ENCODE results near the gene RNF113B.

The RNF113B gene

DNA sequence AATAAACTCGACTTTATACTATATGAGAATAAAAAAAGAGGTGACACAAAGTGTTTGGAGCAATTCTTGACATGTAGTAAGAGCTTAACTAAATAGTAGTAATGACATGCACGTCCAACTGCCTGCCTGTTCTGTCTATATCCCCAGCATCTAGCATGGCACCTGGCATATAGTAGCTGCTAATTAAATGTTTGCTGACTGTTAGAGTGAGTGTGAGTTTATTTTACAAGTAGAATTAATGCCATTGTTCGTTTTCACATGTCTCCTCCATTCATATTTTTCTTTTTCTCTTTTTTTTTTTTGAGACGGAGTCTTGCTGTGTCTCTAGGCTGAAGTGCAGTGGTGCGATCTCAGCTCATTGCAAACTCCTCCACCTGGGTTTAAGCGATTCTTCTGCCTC, 38.4 kb upstream of the RNF113B start:
- TF ChIP-seq SUZ12 (IDR thresholded peaks at IDR 0.05; ENCODE audit: extremely low read depth, insufficient read depth, insufficient read length) (no peak), ZNF274 (IDR thresholded peaks at IDR 0.05; ENCODE audit: low read depth, low read length) (no peak), YY1 (IDR thresholded peaks at IDR 0.05; ENCODE audit: insufficient read depth, insufficient read length) (no peak)
- no peaks in the 10 kb centered on the region for H3K27me3 ChIP-seq (ENCODE audit: insufficient read depth, insufficient read length)
- no peaks in the 10 kb centered on the region for H3K4me1 ChIP-seq (ENCODE audit: insufficient read depth, insufficient read length)
- peaks cover 22% of the 10 kb centered on the region for H3K36me3 ChIP-seq (ENCODE audit: insufficient read depth, insufficient read length, low read length)
- H3K4me3 ChIP-seq (ENCODE audit: insufficient read length, low read depth) = no peak overlapping the region
- DNase-seq (ENCODE audit: low read depth, low spot score) = no peak
- peaks cover 6% of the 10 kb centered on the region; the same call in 1 of the 2 replicates for H3K9me3 ChIP-seq (ENCODE audit: insufficient read depth, low read length)
- no peak overlapping the region for H3K9ac ChIP-seq (ENCODE audit: insufficient read length, low read depth)

DNA sequence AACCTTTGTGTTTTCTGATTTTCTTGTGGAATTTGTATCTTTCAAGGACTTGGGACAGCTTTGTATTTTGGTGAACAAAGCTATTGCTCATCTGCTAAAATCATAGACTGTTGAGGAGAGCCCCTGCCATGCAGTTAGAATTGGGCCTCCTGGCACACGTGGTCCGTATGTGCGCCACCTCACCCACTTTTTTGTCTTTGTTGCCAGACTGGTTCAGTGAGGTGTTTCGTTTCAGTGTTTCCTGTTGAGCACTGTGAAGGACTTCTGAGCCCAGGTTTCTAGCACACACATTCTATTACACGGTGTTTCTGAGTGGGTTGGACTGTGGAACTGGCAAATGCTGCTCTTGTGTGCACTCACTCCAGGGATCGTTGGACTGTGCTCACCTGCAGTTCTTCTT, 37.6 kb upstream of the RNF113B start:
- H3K36me3 ChIP-seq (ENCODE audit: insufficient read depth, insufficient read length, low read length) = peaks cover 22% of the 10 kb centered on the region
- H3K4me3 ChIP-seq (ENCODE audit: insufficient read length, low read depth) = no peak overlapping the region
- H3K9me3 ChIP-seq (ENCODE audit: insufficient read depth, low read length) = peaks cover 6% of the 10 kb centered on the region; the same call in 1 of the 2 replicates
- no peak for DNase-seq (ENCODE audit: low read depth, low spot score)
- H3K4me1 ChIP-seq (ENCODE audit: insufficient read depth, insufficient read length) = no peaks in the 10 kb centered on the region
- H3K27me3 ChIP-seq (ENCODE audit: insufficient read depth, insufficient read length) = no peaks in the 10 kb centered on the region
- TF ChIP-seq ZNF274 (IDR thresholded peaks at IDR 0.05; ENCODE audit: low read depth, low read length) (no peak), YY1 (IDR thresholded peaks at IDR 0.05; ENCODE audit: insufficient read depth, insufficient read length) (no peak), SUZ12 (IDR thresholded peaks at IDR 0.05; ENCODE audit: extremely low read depth, insufficient read depth, insufficient read length) (no peak)
- no peak overlapping the region for H3K9ac ChIP-seq (ENCODE audit: insufficient read length, low read depth)

DNA sequence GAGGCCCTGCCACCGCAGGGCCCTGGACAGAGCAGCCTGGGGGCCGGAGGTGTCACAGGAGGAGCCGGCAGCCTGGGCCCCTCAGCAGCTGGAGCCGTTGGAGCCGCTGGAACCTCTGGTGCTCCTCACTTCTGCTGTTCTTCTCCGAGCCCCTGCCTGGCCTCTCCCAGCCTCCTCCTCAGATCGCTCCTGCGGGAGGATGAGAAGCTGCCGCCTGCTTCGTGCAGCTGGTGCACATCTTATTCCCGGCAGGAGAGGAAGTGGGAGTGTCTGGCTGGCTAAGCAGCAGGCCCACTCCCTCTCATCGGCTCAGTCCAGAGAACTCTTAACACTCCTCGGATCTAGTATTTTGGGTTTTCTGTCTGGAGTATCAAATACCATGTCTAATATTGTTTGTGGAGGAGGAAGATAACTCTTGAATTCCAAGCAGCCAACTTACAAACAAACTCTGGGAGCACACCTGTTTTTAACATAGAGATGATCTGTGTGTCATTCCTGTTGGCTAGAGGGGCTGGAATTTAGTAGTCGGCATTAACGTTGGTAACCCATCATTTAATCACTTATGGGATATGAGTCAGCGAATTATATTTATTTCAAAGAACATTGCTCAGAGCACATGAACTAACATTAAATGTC, 37.1 kb upstream of the RNF113B start:
- TF ChIP-seq SUZ12 (IDR thresholded peaks at IDR 0.05; ENCODE audit: extremely low read depth, insufficient read depth, insufficient read length) (no peak), ZNF274 (IDR thresholded peaks at IDR 0.05; ENCODE audit: low read depth, low read length) (no peak), YY1 (IDR thresholded peaks at IDR 0.05; ENCODE audit: insufficient read depth, insufficient read length) (no peak)
- Histone ChIP-seq H3K9me3 (ENCODE audit: insufficient read depth, low read length) (peaks cover 6% of the 10 kb centered on the region; the same call in 1 of the 2 replicates), H3K36me3 (ENCODE audit: insufficient read depth, insufficient read length, low read length) (peaks cover 22% of the 10 kb centered on the region), H3K4me3 (ENCODE audit: insufficient read length, low read depth) (no peak overlapping the region), H3K9ac (ENCODE audit: insufficient read length, low read depth) (no peak overlapping the region), H3K4me1 (ENCODE audit: insufficient read depth, insufficient read length) (no peaks in the 10 kb centered on the region), H3K27me3 (ENCODE audit: insufficient read depth, insufficient read length) (no peaks in the 10 kb centered on the region)
- DNase-seq (ENCODE audit: low read depth, low spot score) = no peak

DNA sequence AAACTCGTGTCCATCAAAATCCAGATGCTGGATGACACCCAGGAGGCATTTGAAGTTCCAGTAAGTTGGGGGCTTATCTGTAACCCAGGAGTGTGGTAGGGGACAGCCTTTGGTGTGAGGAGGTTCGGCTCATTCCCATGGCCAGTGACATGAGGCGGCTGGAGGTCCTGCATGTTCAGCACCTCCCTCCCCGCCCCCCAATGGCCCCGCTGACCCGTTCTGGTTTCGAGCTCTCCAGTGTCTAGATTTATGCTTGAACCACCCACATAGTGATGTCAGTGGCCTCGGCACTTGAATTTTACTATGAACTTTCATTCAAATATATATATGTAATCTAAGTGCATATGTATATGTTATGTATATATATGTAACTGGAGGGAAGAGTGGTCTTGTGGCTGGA, 36.3 kb upstream of the RNF113B start:
- TF ChIP-seq YY1 (IDR thresholded peaks at IDR 0.05; ENCODE audit: insufficient read depth, insufficient read length) = no peak
- no peak for TF ChIP-seq SUZ12 (IDR thresholded peaks at IDR 0.05; ENCODE audit: extremely low read depth, insufficient read depth, insufficient read length)
- no peak for TF ChIP-seq ZNF274 (IDR thresholded peaks at IDR 0.05; ENCODE audit: low read depth, low read length)
- no peak for DNase-seq (ENCODE audit: low read depth, low spot score)
- H3K9ac ChIP-seq (ENCODE audit: insufficient read length, low read depth) = no peak overlapping the region
- H3K9me3 ChIP-seq (ENCODE audit: insufficient read depth, low read length) = peaks cover 6% of the 10 kb centered on the region; the same call in 1 of the 2 replicates
- H3K36me3 ChIP-seq (ENCODE audit: insufficient read depth, insufficient read length, low read length) = peaks cover 22% of the 10 kb centered on the region
- no peaks in the 10 kb centered on the region for H3K4me1 ChIP-seq (ENCODE audit: insufficient read depth, insufficient read length)
- H3K27me3 ChIP-seq (ENCODE audit: insufficient read depth, insufficient read length) = no peaks in the 10 kb centered on the region
- no peak overlapping the region for H3K4me3 ChIP-seq (ENCODE audit: insufficient read length, low read depth)

DNA sequence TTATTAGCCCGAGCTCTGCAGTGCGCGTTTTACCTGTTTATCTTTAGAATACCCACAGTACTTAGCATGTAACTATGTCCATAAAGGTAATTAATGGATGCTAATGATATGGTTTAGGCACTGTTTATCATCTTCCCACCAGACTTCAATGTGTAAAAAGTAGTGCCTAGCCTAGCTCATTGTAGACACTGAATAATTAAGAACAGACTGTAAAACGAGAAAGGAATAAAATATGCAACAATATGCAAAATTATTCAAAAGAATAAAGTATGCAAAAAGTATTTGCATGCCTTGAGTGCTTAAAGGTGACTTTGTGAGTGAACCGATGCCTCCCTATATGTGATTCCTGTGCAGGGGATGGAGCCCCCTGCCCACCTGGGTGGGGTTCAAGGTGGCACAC, 35.7 kb upstream of the RNF113B start:
- no peaks in the 10 kb centered on the region for H3K4me1 ChIP-seq (ENCODE audit: insufficient read depth, insufficient read length)
- no peak overlapping the region for H3K4me3 ChIP-seq (ENCODE audit: insufficient read length, low read depth)
- peaks cover 22% of the 10 kb centered on the region for H3K36me3 ChIP-seq (ENCODE audit: insufficient read depth, insufficient read length, low read length)
- H3K27me3 ChIP-seq (ENCODE audit: insufficient read depth, insufficient read length) = no peaks in the 10 kb centered on the region
- DNase-seq (ENCODE audit: low read depth, low spot score) = no peak
- H3K9ac ChIP-seq (ENCODE audit: insufficient read length, low read depth) = no peak overlapping the region
- TF ChIP-seq SUZ12 (IDR thresholded peaks at IDR 0.05; ENCODE audit: extremely low read depth, insufficient read depth, insufficient read length) = no peak
- no peak for TF ChIP-seq ZNF274 (IDR thresholded peaks at IDR 0.05; ENCODE audit: low read depth, low read length)
- TF ChIP-seq YY1 (IDR thresholded peaks at IDR 0.05; ENCODE audit: insufficient read depth, insufficient read length) = no peak
- peaks cover 6% of the 10 kb centered on the region; the same call in 1 of the 2 replicates for H3K9me3 ChIP-seq (ENCODE audit: insufficient read depth, low read length)

DNA sequence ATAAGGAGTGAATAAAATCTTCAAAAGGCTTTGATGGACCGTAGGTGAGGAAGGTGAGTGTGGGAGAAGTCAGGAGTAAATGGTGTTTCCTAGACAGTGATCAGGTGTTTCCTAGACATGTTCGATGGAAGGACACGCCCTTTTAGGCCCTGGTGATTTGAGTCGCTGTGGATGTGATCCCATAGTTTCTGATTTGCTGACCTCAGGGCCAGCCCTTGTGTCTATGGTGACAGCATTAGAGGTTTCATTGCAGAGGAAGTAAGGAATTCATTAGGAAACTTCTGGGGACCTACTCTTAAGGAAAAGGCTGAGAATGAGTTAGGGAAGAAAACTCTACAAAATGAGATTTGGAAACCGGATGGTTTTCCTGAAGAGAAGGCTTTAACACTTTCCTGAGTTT, 31.5 kb upstream of the RNF113B start:
- Histone ChIP-seq H3K27me3 (ENCODE audit: insufficient read depth, insufficient read length) (no peaks in the 10 kb centered on the region), H3K9me3 (ENCODE audit: insufficient read depth, low read length) (peaks cover 7% of the 10 kb centered on the region; the same call in 1 of the 2 replicates), H3K36me3 (ENCODE audit: insufficient read depth, insufficient read length, low read length) (peaks cover 3% of the 10 kb centered on the region), H3K9ac (ENCODE audit: insufficient read length, low read depth) (no peak overlapping the region), H3K4me3 (ENCODE audit: insufficient read length, low read depth) (no peak overlapping the region), H3K4me1 (ENCODE audit: insufficient read depth, insufficient read length) (no peaks in the 10 kb centered on the region)
- TF ChIP-seq SUZ12 (IDR thresholded peaks at IDR 0.05; ENCODE audit: extremely low read depth, insufficient read depth, insufficient read length) (no peak), YY1 (IDR thresholded peaks at IDR 0.05; ENCODE audit: insufficient read depth, insufficient read length) (no peak), ZNF274 (IDR thresholded peaks at IDR 0.05; ENCODE audit: low read depth, low read length) (no peak)
- DNase-seq (ENCODE audit: low read depth, low spot score) = no peak

DNA sequence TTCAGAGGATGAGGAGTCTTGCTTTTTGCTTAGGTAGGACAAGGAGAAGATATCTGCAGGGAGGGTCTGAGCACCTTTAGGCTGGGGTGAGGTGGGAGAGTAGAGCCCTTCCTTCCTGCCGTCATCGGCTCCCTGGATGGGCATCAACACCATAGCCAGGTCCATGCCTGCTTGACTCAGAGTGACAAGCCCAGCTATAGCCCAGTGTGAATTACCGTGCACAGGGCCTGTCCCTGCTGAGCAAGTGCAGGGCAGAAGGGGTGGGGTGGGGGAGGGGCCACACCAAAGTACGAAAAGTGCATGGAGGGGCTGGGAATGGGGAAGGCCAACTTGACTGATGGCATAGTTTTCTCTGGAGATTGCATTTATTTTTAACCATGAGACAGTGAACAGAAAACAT, 30.3 kb upstream of the RNF113B start:
- no peak overlapping the region for H3K4me3 ChIP-seq (ENCODE audit: insufficient read length, low read depth)
- H3K36me3 ChIP-seq (ENCODE audit: insufficient read depth, insufficient read length, low read length) = no peaks in the 10 kb centered on the region
- TF ChIP-seq SUZ12 (IDR thresholded peaks at IDR 0.05; ENCODE audit: extremely low read depth, insufficient read depth, insufficient read length) (no peak), YY1 (IDR thresholded peaks at IDR 0.05; ENCODE audit: insufficient read depth, insufficient read length) (no peak), ZNF274 (IDR thresholded peaks at IDR 0.05; ENCODE audit: low read depth, low read length) (no peak)
- no peak overlapping the region for H3K9ac ChIP-seq (ENCODE audit: insufficient read length, low read depth)
- no peaks in the 10 kb centered on the region for H3K27me3 ChIP-seq (ENCODE audit: insufficient read depth, insufficient read length)
- DNase-seq (ENCODE audit: low read depth, low spot score) = no peak
- no peaks in the 10 kb centered on the region for H3K4me1 ChIP-seq (ENCODE audit: insufficient read depth, insufficient read length)
- H3K9me3 ChIP-seq (ENCODE audit: insufficient read depth, low read length) = peaks cover 9% of the 10 kb centered on the region; the same call in 1 of the 2 replicates
